A673 (cell line): ENCODE data around the gene S100B. TPM values are rescaled to one million over a fixed set of nuclear protein-coding genes. Genes with fewer than 3 reads are reported as not detected.

Experiments used
- BruUV-seq: library from RNA; stranded (reverse); fragments of 400-500 nt; replicated peaks from 2 replicates; lab custom pipeline; 2021; lab: Mats Ljungman, UMichigan
- CTCF ChIA-PET: fragments of 300-600 bp; sonication (Branson Sonifier 250); formaldehyde crosslinking; loops from one replicate; lab custom pipeline; 2022; ENCODE audit warnings: antibody characterized with exemption; lab: Charles Lee
- POLR2A ChIA-PET: fragments of 300-600 bp; sonication (Branson Sonifier 250); formaldehyde crosslinking; loops from one replicate; lab custom pipeline; 2022; ENCODE audit warnings: antibody characterized with exemption; ENCODE audit not compliant: low non-redundant PET; lab: Charles Lee
- DNase-seq: peaks from one replicate; pipeline ENCODE4 v3.0.0-alpha.2; 2015; ENCODE audit warnings: low spot score
- H3K27ac ChIP-seq: fragments of 200-600 bp; sonication (generic); 2 replicates; pipeline ENCODE4 v1.5.1; 2016; ENCODE audit warnings: mixed run types, low read depth, mild to moderate bottlenecking, mixed read lengths, antibody characterized with exemption, low read length; ENCODE audit not compliant: poor library complexity, severe bottlenecking
- H3K27me3 ChIP-seq: fragments of 200-600 bp; sonication (generic); replicated peaks from 2 replicates; pipeline ENCODE4 v1.6.1; 2017; ENCODE audit warnings: mixed run types, low read depth, mild to moderate bottlenecking, mixed read lengths, antibody characterized with exemption, low read length; ENCODE audit not compliant: insufficient read depth, poor library complexity
- H3K36me3 ChIP-seq: fragments of 200-600 bp; sonication (generic); 2 replicates; pipeline ENCODE4 v1.6.1; 2016; ENCODE audit warnings: mixed run types, mild to moderate bottlenecking, mixed read lengths, antibody characterized with exemption, low read length; ENCODE audit not compliant: insufficient read depth, poor library complexity, severe bottlenecking
- H3K4me1 ChIP-seq: fragments of 200-600 bp; sonication (generic); 2 replicates; pipeline ENCODE4 v1.6.1; 2017; ENCODE audit warnings: mixed run types, mild to moderate bottlenecking, mixed read lengths, antibody characterized with exemption, low read length; ENCODE audit not compliant: insufficient read depth, poor library complexity, severe bottlenecking
- H3K4me3 ChIP-seq: fragments of 200-600 bp; sonication (generic); 2 replicates; pipeline ENCODE4 v1.5.1; 2016; ENCODE audit warnings: low read depth, mixed run types, mild to moderate bottlenecking, mixed read lengths, low read length; ENCODE audit not compliant: poor library complexity, severe bottlenecking
- H3K9me3 ChIP-seq: fragments of 200-600 bp; sonication (generic); 2 replicates; pipeline ENCODE4 v1.6.1; 2016; ENCODE audit warnings: mixed run types, low read depth, mild to moderate bottlenecking, mixed read lengths, antibody characterized with exemption, low read length; ENCODE audit not compliant: poor library complexity, severe bottlenecking
- CTCF ChIP-seq: fragments of 300-800, 200-600 bp; sonication (generic); conservative IDR thresholded peaks from 2 replicates; pipeline ENCODE4 v1.5.1; 2017; ENCODE audit warnings: low read depth, mild to moderate bottlenecking, antibody characterized with exemption, low read length, moderate library complexity, mixed read lengths
- EZH2 ChIP-seq: fragments of 200-600 bp; sonication (generic); IDR thresholded peaks from 2 replicates; pipeline ENCODE4 v1.6.1; 2017; ENCODE audit warnings: borderline replicate concordance, low read depth, mild to moderate bottlenecking, mixed read lengths, antibody characterized with exemption, low read length; ENCODE audit not compliant: poor library complexity, severe bottlenecking
- intact Hi-C: fragments of 100-400 bp; cut with micrococcal nuclease; formaldehyde crosslinking; loops from one replicate; pipeline ENCODE4 v1.10.0; 2022; ENCODE audit not compliant: unreplicated experiment
- total RNA-seq: library from RNA; stranded (reverse); gene quantifications from 2 replicates; pipeline ENCODE4 v1.2.3, GENCODE V29; 2021

Gene S100B
- total RNA-seq, 1 experiment from 2014 or later, result not detected

- CTCF ChIA-PET, result no interaction called here
- Histone ChIP-seq H3K27ac (no peak overlapping the region), H3K27me3 (no peaks in the 10 kb centered on the region), H3K4me3 (no peak overlapping the region), H3K36me3 (no peaks in the 10 kb centered on the region), H3K9me3 (no peaks in the 10 kb centered on the region), H3K4me1 (peaks cover 8% of the 10 kb centered on the region)
- intact Hi-C loops, result no loop called here
- TF ChIP-seq EZH2, result no peak
- no peak for TF ChIP-seq CTCF
- DNase-seq, result no peak
- POLR2A ChIA-PET, result no interaction called here
- no TSS peak for BruUV-seq
Observed at GRCh38 chr21:46603228-46603627, 1.7 kb downstream of the S100B start.

DNA sequence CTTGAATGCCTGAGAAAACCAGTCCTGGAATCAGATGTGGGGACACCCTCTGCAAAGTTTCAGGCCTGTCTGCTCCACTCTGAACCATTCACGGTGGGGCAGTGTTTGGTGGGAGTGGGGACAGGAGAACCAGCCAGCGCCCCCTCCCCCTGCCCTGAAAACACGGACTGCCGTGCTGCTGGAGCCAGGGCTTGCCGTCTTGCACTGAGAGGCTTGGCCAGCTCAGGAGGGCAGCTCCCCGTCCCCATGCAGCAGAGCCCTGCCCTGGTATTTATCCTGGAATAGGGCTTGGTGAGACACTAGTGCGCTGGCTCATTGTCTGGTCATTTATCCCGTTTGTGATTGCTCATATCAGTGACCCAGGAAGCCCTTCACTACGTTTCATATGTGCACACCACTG is 3.9 kb downstream of the S100B start:
- H3K36me3 ChIP-seq, result no peaks in the 10 kb centered on the region
- ChIA-PET POLR2A (no interaction called here), CTCF (no interaction called here)
- H3K4me3 ChIP-seq, result no peak overlapping the region
- no peaks in the 10 kb centered on the region for H3K9me3 ChIP-seq
- DNase-seq, result no peak
- BruUV-seq, result no TSS peak
- H3K4me1 ChIP-seq, result peaks cover 8% of the 10 kb centered on the region
- intact Hi-C loops, result no loop called here
- no peak overlapping the region for H3K27ac ChIP-seq
- H3K27me3 ChIP-seq, result no peaks in the 10 kb centered on the region
- TF ChIP-seq CTCF, result no peak
- no peak for TF ChIP-seq EZH2

DNA sequence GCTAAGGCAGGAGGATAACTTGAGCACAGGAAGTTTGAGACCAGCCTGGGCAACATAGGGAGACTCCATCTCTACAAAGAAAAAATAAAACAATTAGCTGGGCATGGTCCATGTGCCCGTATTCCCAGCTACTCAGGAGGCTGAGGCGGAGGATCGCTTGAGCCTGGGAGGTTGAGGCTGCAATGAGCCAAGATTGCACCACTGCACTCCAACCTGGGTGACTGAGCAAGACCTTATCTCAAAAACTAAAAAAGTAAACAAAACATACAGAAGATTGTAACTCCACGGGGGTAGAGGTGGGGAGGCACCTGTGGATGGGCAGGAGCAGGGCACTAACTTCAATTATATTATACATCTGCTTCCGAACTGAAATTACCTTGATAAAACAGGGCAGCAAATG is 4.6 kb downstream of the S100B start:
- Histone ChIP-seq H3K4me1 (peaks cover 5% of the 10 kb centered on the region), H3K27me3 (no peaks in the 10 kb centered on the region), H3K4me3 (no peak overlapping the region), H3K36me3 (no peaks in the 10 kb centered on the region), H3K27ac (no peak overlapping the region), H3K9me3 (no peaks in the 10 kb centered on the region)
- BruUV-seq, result no TSS peak
- CTCF ChIA-PET, result no interaction called here
- no peak for TF ChIP-seq EZH2
- no peak for TF ChIP-seq CTCF
- no peak for DNase-seq
- POLR2A ChIA-PET, result no interaction called here
- intact Hi-C loops, result no loop called here
